WTC11 (cell line): ENCODE results near the gene FZD7. TPM values are rescaled to one million over a fixed set of nuclear protein-coding genes. Genes with fewer than 3 reads are reported as not detected.

Experiments
- ATAC-seq: fragments of 200-7000 bp; cut with Tn5 transposase; 2 replicates; pipeline ENCODE4 v1.10.0; 2021; ENCODE audit warnings: mild to moderate bottlenecking, moderate library complexity
- Bru-seq: library from RNA; stranded (reverse); fragments of 400-500 nt; gene quantifications from one replicate; lab custom pipeline; 2021; lab: Mats Ljungman, UMichigan
- CTCF ChIA-PET: fragments of 300-600 bp; sonication (Branson Sonifier 250); formaldehyde crosslinking; loops from one replicate; lab custom pipeline; 2021; ENCODE audit warnings: antibody characterized with exemption; lab: Charles Lee
- POLR2A ChIA-PET: fragments of 350-600 bp; sonication (Branson Sonifier 250); formaldehyde crosslinking; loops from one replicate; lab custom pipeline; 2021; ENCODE audit warnings: antibody characterized with exemption; lab: Charles Lee
- DNase-seq: peaks from one replicate; pipeline ENCODE4 v3.0.0; 2021; ENCODE audit warnings: low spot score
- H3K27ac Mint-ChIP-seq: 2 replicates; pipeline ENCODE4 v1.8.0; 2021; ENCODE audit warnings: mixed read lengths
- H3K27me3 Mint-ChIP-seq: 2 replicates; pipeline ENCODE4 v1.8.0; 2021; ENCODE audit warnings: low read depth, mild to moderate bottlenecking, moderate library complexity, mixed read lengths
- H3K36me3 Mint-ChIP-seq: 2 replicates; pipeline ENCODE4 v1.8.0; 2021; ENCODE audit warnings: mixed read lengths
- H3K4me1 Mint-ChIP-seq: 2 replicates; pipeline ENCODE4 v1.8.0; 2022; ENCODE audit warnings: mixed read lengths
- H3K4me3 Mint-ChIP-seq: 2 replicates; pipeline ENCODE4 v1.8.0; 2021; ENCODE audit warnings: mild to moderate bottlenecking, moderate library complexity, mixed read lengths
- H3K9me3 Mint-ChIP-seq: 2 replicates; pipeline ENCODE4 v1.8.0; 2021; ENCODE audit warnings: mixed read lengths
- CREM ChIP-seq: sonication (generic); formaldehyde crosslinking; IDR thresholded peaks from 2 replicates; pipeline ENCODE4 v1.8.1; 2022; ENCODE audit warnings: mild to moderate bottlenecking, missing genetic modification reagents, moderate library complexity
- FOXP4 ChIP-seq: sonication (generic); formaldehyde crosslinking; IDR thresholded peaks from 2 replicates; pipeline ENCODE4 v1.8.0; 2022; ENCODE audit warnings: mild to moderate bottlenecking, missing genetic modification reagents
- IRF1 ChIP-seq: sonication (generic); formaldehyde crosslinking; IDR thresholded peaks from 2 replicates; pipeline ENCODE4 v1.8.0; 2023; ENCODE audit warnings: missing genetic modification reagents
- JUN ChIP-seq: sonication (generic); formaldehyde crosslinking; IDR thresholded peaks from 2 replicates; pipeline ENCODE4 v1.8.0; 2023; ENCODE audit warnings: mild to moderate bottlenecking, missing genetic modification reagents
- MLX ChIP-seq: sonication (generic); formaldehyde crosslinking; IDR thresholded peaks from 2 replicates; pipeline ENCODE4 v1.8.1; 2023; ENCODE audit warnings: mild to moderate bottlenecking, missing genetic modification reagents, moderate library complexity
- MXD4 ChIP-seq: fragments of 250-450 bp; sonication (Bioruptor Pico); IDR thresholded peaks from 2 replicates; pipeline ENCODE4 v1.8.0; 2021; ENCODE audit warnings: mild to moderate bottlenecking, moderate library complexity, borderline replicate concordance
- RELA ChIP-seq: sonication (generic); formaldehyde crosslinking; IDR thresholded peaks from 2 replicates; pipeline ENCODE4 v1.8.1; 2022; ENCODE audit warnings: missing genetic modification reagents, mild to moderate bottlenecking, borderline replicate concordance
- SMAD4 ChIP-seq: sonication (generic); formaldehyde crosslinking; IDR thresholded peaks from 2 replicates; pipeline ENCODE4 v1.8.0; 2022; ENCODE audit warnings: mild to moderate bottlenecking, missing genetic modification reagents
- SP1 ChIP-seq: sonication (generic); formaldehyde crosslinking; conservative IDR thresholded peaks from 2 replicates; pipeline ENCODE4 v1.8.1; 2022; ENCODE audit warnings: missing genetic modification reagents
- TEAD4 ChIP-seq: sonication (generic); formaldehyde crosslinking; IDR thresholded peaks from 2 replicates; pipeline ENCODE4 v1.8.0; 2022; ENCODE audit warnings: mild to moderate bottlenecking, missing genetic modification reagents
- TP53 ChIP-seq: sonication (generic); formaldehyde crosslinking; IDR thresholded peaks from 2 replicates; pipeline ENCODE4 v1.8.1; 2023; ENCODE audit warnings: mild to moderate bottlenecking, missing genetic modification reagents
- ZBTB21 ChIP-seq: sonication (generic); formaldehyde crosslinking; IDR thresholded peaks from 2 replicates; pipeline ENCODE4 v1.8.1; 2023; ENCODE audit warnings: mild to moderate bottlenecking, missing genetic modification reagents, borderline replicate concordance
- ZNF532 ChIP-seq: fragments of 250-450 bp; sonication (Bioruptor Pico); IDR thresholded peaks from 2 replicates; pipeline ENCODE4 v1.9.0; 2021; ENCODE audit warnings: mild to moderate bottlenecking, borderline replicate concordance
- long read RNA-seq, 3 experiments: library from RNA in 1 of 3; library from capped mRNA in 1 of 3; library from polyadenylated mRNA in 1 of 3; unstranded in 2 of 3; stranded (forward) in 1 of 3; transcript quantifications; one replicate each; pipeline ENCODE4 v2.0.0, GENCODE V29; 2021
- total RNA-seq: library from RNA; stranded (reverse); gene quantifications from 3 replicates; pipeline ENCODE4 v1.2.3, GENCODE V29; 2021
- TF ChIP-seq, protein P1 (sequence below): sonication (generic); formaldehyde crosslinking; IDR thresholded peaks from 2 replicates; pipeline ENCODE4 v1.8.1; 2023; ENCODE audit warnings: mild to moderate bottlenecking, moderate library complexity, missing genetic modification reagents
- TF ChIP-seq, protein P2 (sequence below): sonication (generic); formaldehyde crosslinking; IDR thresholded peaks from 2 replicates; pipeline ENCODE4 v1.8.1; 2022; ENCODE audit warnings: mild to moderate bottlenecking, missing genetic modification reagents, moderate library complexity, borderline replicate concordance
- TF ChIP-seq, protein P3 (sequence below): sonication (generic); formaldehyde crosslinking; IDR thresholded peaks from 2 replicates; pipeline ENCODE4 v1.8.1; 2023; ENCODE audit warnings: mild to moderate bottlenecking, missing genetic modification reagents

FZD7 gene
- 136 to 153 TPM (median 137 TPM) in 3 replicates for total RNA-seq
- Bru-seq, nascent RNA = percentile 99 among the genes with signal in this experiment
- long read RNA-seq, experiment 1, transcript FZD7-201 (1 exons, 3,859 nt) = major isoform, 564 of 566 reads
- long read RNA-seq, experiment 1, partial matches to known transcripts = 0 of 566 reads
- long read RNA-seq, experiment 1, other reads (novel, unspliced or antisense) = 2 of 566 reads
- long read RNA-seq, experiment 2, transcript FZD7-201 (1 exons, 3,859 nt) = major isoform, 205 of 206 reads
- long read RNA-seq, experiment 2, partial matches to known transcripts = 0 of 206 reads
- long read RNA-seq, experiment 2, other reads (novel, unspliced or antisense) = 1 of 206 reads
- long read RNA-seq, experiment 3, transcript FZD7-201 (1 exons, 3,859 nt) = major isoform, 16 of 16 reads
- long read RNA-seq, experiment 3, partial matches to known transcripts = 0 of 16 reads
- long read RNA-seq, experiment 3, other reads (novel, unspliced or antisense) = 0 of 16 reads

- Mint-ChIP-seq H3K27ac (peak within 1 kb of the TSS; percentile 100), H3K27me3 (peaks cover 19% of the 10 kb centered on the region), H3K4me1 (peaks cover 43% of the 10 kb centered on the region), H3K9me3 (no peaks in the 10 kb centered on the region), H3K4me3 (peak within 1 kb of the TSS; percentile 97), H3K36me3 (no peaks in the 10 kb centered on the region; the same call in 1 of the 2 replicates)
- DNase-seq (peak; percentile 94), ATAC-seq (peak; percentile 73)
- CTCF ChIA-PET = no interaction called here
- POLR2A ChIA-PET = interaction anchor here (1.0 kb wide), 1 partner anchor 18 kb away, joined by 4 read pairs; no protein-coding TSS in a partner anchor
- TF ChIP-seq JUN (CRISPR knock-in tag) (peak; percentile 12; the same call in 1 of the 2 replicates), IRF1 (CRISPR knock-in tag) (0 out of 2 replicates have a peak, but pooled peaks have one; percentile 56), ZBTB21 (CRISPR knock-in tag) (0 out of 2 replicates have a peak, but pooled peaks have one; percentile 31), TP53 (CRISPR knock-in tag) (0 out of 2 replicates have a peak, but pooled peaks have one; percentile 45), SP1 (peak; percentile 16; the same call in 1 of the 2 replicates), RELA (CRISPR knock-in tag) (no peak), SMAD4 (CRISPR knock-in tag) (0 out of 2 replicates have a peak, but pooled peaks have one; percentile 1), TEAD4 (CRISPR knock-in tag) (0 out of 2 replicates have a peak, but pooled peaks have one; percentile 13), FOXP4 (CRISPR knock-in tag) (0 out of 2 replicates have a peak, but pooled peaks have one; percentile 51), CREM (CRISPR knock-in tag) (0 out of 2 replicates have a peak, but pooled peaks have one; percentile 22), MXD4 (no peak), MLX (CRISPR knock-in tag) (no peak), ZNF532 (0 out of 2 replicates have a peak, but pooled peaks have one; percentile 49)
- TF ChIP-seq, protein P1, sequence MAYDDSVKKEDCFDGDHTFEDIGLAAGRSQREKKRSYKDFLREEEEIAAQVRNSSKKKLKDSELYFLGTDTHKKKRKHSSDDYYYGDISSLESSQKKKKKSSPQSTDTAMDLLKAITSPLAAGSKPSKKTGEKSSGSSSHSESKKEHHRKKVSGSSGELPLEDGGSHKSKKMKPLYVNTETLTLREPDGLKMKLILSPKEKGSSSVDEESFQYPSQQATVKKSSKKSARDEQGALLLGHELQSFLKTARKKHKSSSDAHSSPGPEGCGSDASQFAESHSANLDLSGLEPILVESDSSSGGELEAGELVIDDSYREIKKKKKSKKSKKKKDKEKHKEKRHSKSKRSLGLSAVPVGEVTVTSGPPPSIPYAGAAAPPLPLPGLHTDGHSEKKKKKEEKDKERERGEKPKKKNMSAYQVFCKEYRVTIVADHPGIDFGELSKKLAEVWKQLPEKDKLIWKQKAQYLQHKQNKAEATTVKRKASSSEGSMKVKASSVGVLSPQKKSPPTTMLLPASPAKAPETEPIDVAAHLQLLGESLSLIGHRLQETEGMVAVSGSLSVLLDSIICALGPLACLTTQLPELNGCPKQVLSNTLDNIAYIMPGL = peak; percentile 86; the same call in 1 of the 2 replicates
- TF ChIP-seq, protein P2, sequence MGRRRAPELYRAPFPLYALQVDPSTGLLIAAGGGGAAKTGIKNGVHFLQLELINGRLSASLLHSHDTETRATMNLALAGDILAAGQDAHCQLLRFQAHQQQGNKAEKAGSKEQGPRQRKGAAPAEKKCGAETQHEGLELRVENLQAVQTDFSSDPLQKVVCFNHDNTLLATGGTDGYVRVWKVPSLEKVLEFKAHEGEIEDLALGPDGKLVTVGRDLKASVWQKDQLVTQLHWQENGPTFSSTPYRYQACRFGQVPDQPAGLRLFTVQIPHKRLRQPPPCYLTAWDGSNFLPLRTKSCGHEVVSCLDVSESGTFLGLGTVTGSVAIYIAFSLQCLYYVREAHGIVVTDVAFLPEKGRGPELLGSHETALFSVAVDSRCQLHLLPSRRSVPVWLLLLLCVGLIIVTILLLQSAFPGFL = 0 out of 2 replicates have a peak, but pooled peaks have one; percentile 20
- TF ChIP-seq, protein P3, sequence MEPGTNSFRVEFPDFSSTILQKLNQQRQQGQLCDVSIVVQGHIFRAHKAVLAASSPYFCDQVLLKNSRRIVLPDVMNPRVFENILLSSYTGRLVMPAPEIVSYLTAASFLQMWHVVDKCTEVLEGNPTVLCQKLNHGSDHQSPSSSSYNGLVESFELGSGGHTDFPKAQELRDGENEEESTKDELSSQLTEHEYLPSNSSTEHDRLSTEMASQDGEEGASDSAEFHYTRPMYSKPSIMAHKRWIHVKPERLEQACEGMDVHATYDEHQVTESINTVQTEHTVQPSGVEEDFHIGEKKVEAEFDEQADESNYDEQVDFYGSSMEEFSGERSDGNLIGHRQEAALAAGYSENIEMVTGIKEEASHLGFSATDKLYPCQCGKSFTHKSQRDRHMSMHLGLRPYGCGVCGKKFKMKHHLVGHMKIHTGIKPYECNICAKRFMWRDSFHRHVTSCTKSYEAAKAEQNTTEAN (CRISPR knock-in tag) = no peak
These were observed at the start of gene FZD7 for GRCh38 chr2:202033317-202034248. Gene FZD7, plus strand, starts transcription at chr2:202033855. Its CDS starts 793 bp downstream, at chr2:202034648.
